Measurements from ENCODE around the gene MRE11. TPM values are rescaled to one million over a fixed set of nuclear protein-coding genes. Genes with fewer than 3 reads are reported as not detected.
"Not testable (repeated sequence)": the region's sequence is repeated elsewhere in the genome, so short reads cannot be mapped to it uniquely, and the experiment has no call there.

MRE11 gene
- total RNA-seq, 1 experiment from 2014 or later: 14.8 TPM

DNA sequence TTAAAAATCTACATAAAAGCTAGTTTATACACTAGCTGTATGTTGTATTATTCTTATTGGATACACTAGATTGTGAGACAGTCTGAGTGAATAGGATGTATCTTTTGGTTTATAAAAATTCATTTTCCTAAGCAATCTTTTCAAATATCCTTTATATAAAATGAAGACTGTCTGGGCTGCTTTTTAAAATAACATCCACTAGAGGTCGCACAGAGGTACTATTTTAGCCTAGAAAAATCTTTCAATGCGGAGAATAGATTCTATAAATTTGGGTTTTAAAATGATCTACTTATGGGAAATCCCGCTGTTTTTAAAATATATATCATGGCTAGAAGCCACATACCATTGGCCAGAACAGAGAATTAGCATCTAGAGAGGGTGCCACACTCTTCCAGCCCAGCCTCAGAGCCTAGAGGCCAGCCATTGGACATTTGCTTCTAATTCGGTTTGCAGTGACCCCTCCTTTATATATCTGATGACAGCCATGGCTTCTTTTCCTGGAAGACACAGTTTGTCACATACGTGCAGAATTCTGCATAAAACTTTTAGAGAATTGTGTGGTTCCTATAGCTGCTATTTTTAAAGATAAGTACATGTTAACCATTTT lies 25.9 kb upstream of the MRE11 start:
- Histone ChIP-seq H3K27me3 (ENCODE audit: control insufficient read depth, insufficient read depth, low read length) (no peaks in the 10 kb centered on the region), H3K36me3 (replicated peaks; ENCODE audit: control insufficient read depth, insufficient read depth, low read length) (no peaks in the 10 kb centered on the region), H3K4me3 (ENCODE audit: insufficient read depth, low read depth, low read length) (no peak overlapping the region)
- no peak for DNase-seq

DNA sequence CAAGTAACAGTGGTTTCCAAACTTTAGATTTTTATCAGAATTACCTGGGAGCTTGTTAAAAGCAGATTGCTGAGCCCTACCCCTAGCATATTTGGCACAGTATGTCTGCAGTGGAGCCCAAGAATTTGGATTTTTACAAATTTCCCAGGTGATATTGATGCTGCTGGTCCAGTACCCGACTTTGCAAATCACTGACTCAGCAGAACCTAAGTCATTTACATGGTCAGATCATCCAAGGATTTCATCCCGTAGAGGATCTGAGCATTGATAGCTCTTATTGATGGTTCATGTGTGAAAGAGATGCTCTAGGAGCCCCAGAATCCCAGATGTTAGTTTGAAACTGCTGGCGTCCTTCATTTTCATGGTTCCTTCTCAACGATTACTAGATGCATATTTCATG lies 24.7 kb upstream of the MRE11 start:
- no peak for DNase-seq
- H3K36me3 ChIP-seq (replicated peaks; ENCODE audit: control insufficient read depth, insufficient read depth, low read length): no peaks in the 10 kb centered on the region
- H3K27me3 ChIP-seq (ENCODE audit: control insufficient read depth, insufficient read depth, low read length): peaks cover 2% of the 10 kb centered on the region
- no peak overlapping the region for H3K4me3 ChIP-seq (ENCODE audit: insufficient read depth, low read depth, low read length)

DNA sequence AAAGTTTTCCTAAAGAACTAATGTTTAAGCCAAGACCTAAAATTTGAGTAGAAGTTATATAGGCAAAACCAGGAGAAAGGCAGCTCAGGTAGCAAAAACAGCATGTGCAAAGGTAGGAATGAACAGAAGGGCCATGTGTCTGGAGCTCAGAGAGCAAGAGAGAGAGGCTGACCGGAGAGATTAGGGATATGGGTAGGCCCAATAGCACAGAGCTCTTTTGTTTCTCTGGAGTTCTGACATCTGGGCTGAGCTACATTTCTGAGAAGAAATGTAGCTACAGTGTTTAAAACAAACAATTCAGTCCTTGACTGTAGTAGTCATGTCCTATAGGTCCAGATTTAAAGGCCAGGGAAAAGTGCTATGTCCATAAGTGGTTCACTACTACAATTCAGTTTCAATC lies 23.1 kb upstream of the MRE11 start:
- Histone ChIP-seq H3K4me3 (ENCODE audit: insufficient read depth, low read depth, low read length) (no peak overlapping the region), H3K27me3 (ENCODE audit: control insufficient read depth, insufficient read depth, low read length) (peaks cover 11% of the 10 kb centered on the region), H3K36me3 (replicated peaks; ENCODE audit: control insufficient read depth, insufficient read depth, low read length) (no peaks in the 10 kb centered on the region)
- no peak for DNase-seq

DNA sequence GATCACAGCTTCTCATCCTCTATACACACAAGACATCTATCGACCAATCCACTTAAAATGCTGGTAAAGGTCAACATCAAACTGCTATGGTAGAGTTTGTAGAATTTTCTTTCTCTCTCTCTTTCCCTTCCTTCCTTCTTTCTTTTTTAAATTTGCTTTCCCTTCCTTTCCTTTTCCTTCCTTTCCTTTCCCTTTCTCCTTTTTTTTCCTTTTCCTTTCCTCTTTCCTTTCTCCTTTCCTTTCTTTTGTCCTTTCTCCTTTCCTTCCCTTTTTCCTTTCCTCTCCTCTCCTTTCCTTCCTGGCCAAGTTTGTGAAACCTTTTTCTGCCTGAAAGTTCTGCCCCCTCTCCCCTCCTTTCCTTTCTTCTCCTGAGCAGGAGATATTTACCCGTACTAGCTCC lies 21.8 kb upstream of the MRE11 start:
- Histone ChIP-seq H3K36me3 (replicated peaks; ENCODE audit: control insufficient read depth, insufficient read depth, low read length) (no peaks in the 10 kb centered on the region), H3K27me3 (ENCODE audit: control insufficient read depth, insufficient read depth, low read length) (peaks cover 11% of the 10 kb centered on the region), H3K4me3 (ENCODE audit: insufficient read depth, low read depth, low read length) (no peak overlapping the region)
- DNase-seq: no peak

DNA sequence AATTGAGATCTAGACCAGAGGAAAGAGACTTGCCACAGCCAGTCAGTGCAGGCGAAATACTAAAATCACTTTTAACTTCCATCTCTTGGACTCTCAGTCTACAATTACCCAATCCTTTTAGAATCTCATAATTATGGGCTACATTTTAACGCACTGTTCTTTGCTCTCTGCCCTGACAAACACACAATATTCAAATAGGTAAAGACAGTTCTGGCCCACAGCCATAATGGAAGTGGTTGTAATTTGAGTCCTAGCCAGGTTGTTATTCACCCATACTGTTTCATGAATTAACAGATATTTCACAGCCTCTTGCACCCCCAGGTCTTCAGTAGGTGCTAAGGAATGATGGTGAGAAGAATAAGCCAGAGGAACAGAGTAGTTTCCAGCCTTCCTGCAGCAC lies 19.4 kb upstream of the MRE11 start:
- peaks cover 11% of the 10 kb centered on the region for H3K27me3 ChIP-seq (ENCODE audit: control insufficient read depth, insufficient read depth, low read length)
- DNase-seq: no peak
- H3K36me3 ChIP-seq (replicated peaks; ENCODE audit: control insufficient read depth, insufficient read depth, low read length): no peaks in the 10 kb centered on the region
- no peak overlapping the region for H3K4me3 ChIP-seq (ENCODE audit: insufficient read depth, low read depth, low read length)

- Histone ChIP-seq H3K27me3 (ENCODE audit: control insufficient read depth, insufficient read depth, low read length) (peaks cover 11% of the 10 kb centered on the region), H3K4me3 (ENCODE audit: insufficient read depth, low read depth, low read length) (peak within 1 kb of the TSS; percentile 42), H3K36me3 (replicated peaks; ENCODE audit: control insufficient read depth, insufficient read depth, low read length) (no peaks in the 10 kb centered on the region)
- peak; percentile 86 for DNase-seq
These were observed 18.5 kb upstream of the MRE11 start, which contains the start of gene C11orf97 for GRCh38 chr11:94511932-94512781. Gene C11orf97, plus strand, starts transcription at chr11:94512461. Its CDS starts 68 bp downstream, at chr11:94512529.

GRCh38 chr11:94507485-94507884 lies 13.8 kb upstream of the MRE11 start:
- Histone ChIP-seq H3K36me3 (replicated peaks; ENCODE audit: control insufficient read depth, insufficient read depth, low read length) (no peaks in the 10 kb centered on the region), H3K4me3 (ENCODE audit: insufficient read depth, low read depth, low read length) (no peak overlapping the region), H3K27me3 (ENCODE audit: control insufficient read depth, insufficient read depth, low read length) (peaks cover 1% of the 10 kb centered on the region)
- no peak for DNase-seq

DNA sequence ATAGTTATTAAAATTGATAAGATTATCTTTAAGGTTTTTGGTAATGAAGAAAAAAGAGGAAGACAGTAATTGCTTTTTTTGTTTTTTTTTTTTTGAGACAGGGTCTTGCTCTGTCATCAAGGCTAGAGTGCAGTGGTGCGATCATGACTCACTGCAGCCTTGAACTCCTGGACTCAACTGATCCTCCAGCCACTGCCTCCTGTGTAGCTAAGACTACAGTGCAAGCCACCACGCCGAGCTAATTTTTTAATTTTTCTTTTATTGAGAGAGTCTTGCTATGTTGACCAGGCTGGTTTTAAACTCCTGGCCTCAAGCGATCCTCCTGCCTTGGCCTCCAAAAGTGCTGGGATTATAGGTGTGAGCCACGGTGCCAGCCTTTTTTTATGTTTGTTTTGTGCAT lies 12.9 kb upstream of the MRE11 start:
- H3K27me3 ChIP-seq (ENCODE audit: control insufficient read depth, insufficient read depth, low read length); DNase-seq; H3K36me3 ChIP-seq (replicated peaks; ENCODE audit: control insufficient read depth, insufficient read depth, low read length); H3K4me3 ChIP-seq (ENCODE audit: insufficient read depth, low read depth, low read length): not testable (repeated sequence)

- Histone ChIP-seq H3K27me3 (ENCODE audit: control insufficient read depth, insufficient read depth, low read length) (no peaks in the 10 kb centered on the region), H3K36me3 (replicated peaks; ENCODE audit: control insufficient read depth, insufficient read depth, low read length) (no peaks in the 10 kb centered on the region), H3K4me3 (ENCODE audit: insufficient read depth, low read depth, low read length) (no peak overlapping the region)
- peak; percentile 27 for DNase-seq
These were observed 11.1 kb upstream of the MRE11 start for GRCh38 chr11:94504689-94505293.

DNA sequence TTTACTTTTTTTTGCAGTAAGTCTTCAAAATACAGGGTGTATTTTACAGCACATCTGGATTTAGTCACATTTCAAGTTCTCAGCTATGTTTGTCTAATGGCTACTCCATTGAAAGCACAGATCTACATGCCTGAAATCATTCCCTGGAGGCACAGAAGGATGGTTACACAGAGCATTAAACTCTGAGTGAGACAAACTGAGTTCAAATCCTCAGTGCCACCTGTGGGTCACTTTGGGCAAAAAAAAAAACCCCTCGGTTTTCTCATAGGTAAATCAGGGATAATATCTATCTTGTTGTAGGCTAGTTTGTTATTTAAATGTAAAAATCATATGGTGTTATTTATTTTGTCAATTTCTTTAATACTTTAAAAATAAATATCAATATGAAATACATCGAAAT lies 7.9 kb upstream of the MRE11 start:
- Histone ChIP-seq H3K27me3 (ENCODE audit: control insufficient read depth, insufficient read depth, low read length) (no peaks in the 10 kb centered on the region), H3K4me3 (ENCODE audit: insufficient read depth, low read depth, low read length) (no peak overlapping the region), H3K36me3 (replicated peaks; ENCODE audit: control insufficient read depth, insufficient read depth, low read length) (peaks cover 2% of the 10 kb centered on the region; the same call in 1 of the 2 replicates)
- DNase-seq: no peak

- Histone ChIP-seq H3K4me3 (ENCODE audit: insufficient read depth, low read depth, low read length) (no peak overlapping the region), H3K36me3 (replicated peaks; ENCODE audit: control insufficient read depth, insufficient read depth, low read length) (peaks cover 2% of the 10 kb centered on the region; the same call in 1 of the 2 replicates), H3K27me3 (ENCODE audit: control insufficient read depth, insufficient read depth, low read length) (no peaks in the 10 kb centered on the region)
- no peak for DNase-seq
These were observed 6.5 kb upstream of the MRE11 start for GRCh38 chr11:94500181-94500580.

GRCh38 chr11:94494126-94494680 lies 559 bp upstream of the MRE11 start:
- no peak for DNase-seq
- peaks cover 6% of the 10 kb centered on the region for H3K36me3 ChIP-seq (replicated peaks; ENCODE audit: control insufficient read depth, insufficient read depth, low read length)
- no peaks in the 10 kb centered on the region for H3K27me3 ChIP-seq (ENCODE audit: control insufficient read depth, insufficient read depth, low read length)
- H3K4me3 ChIP-seq (ENCODE audit: insufficient read depth, low read depth, low read length): peak overlapping the region; percentile 74

DNA sequence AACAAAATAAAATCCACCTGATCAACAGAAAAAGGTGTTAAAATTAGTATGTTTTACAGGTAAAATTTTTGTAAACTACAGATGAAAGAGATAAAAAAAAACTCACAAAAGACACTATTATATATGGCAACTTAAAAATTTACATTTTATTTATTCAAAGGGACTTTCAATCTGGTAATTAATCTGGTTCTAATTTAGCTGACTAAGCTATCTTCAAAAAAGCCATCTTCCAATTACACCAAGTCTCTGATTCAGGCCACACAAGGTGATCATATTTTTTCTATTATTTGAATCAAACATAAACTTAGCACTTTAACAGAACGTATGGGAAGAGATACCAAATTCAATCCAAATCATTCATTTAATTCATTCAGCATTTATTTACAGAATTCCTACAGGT lies 7.6 kb downstream of the MRE11 start:
- peaks cover 7% of the 10 kb centered on the region for H3K36me3 ChIP-seq (replicated peaks; ENCODE audit: control insufficient read depth, insufficient read depth, low read length)
- H3K4me3 ChIP-seq (ENCODE audit: insufficient read depth, low read depth, low read length): no peak overlapping the region
- no peak for DNase-seq

DNA sequence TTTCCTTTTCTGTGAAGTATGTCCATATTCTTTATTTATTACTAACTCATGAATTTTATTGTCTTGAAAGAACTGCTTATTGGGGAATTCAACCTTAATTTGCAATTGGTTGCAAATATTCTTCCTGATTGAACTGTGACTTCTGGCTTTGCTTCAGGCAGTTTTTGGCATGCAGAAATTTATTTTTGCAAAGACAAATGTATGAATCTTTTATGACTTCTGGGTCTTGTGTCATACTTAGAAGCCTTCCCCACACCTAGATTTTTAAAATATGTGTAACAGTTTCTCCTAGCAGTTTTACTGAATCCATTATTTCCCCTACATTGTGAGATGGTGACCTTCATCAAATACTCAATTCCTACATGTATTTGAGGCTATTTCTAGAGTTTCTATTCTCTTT lies 12.3 kb downstream of the MRE11 start:
- H3K4me3 ChIP-seq (ENCODE audit: insufficient read depth, low read depth, low read length): no peak overlapping the region
- H3K27me3 ChIP-seq (ENCODE audit: control insufficient read depth, insufficient read depth, low read length): no peaks in the 10 kb centered on the region
- H3K36me3 ChIP-seq (replicated peaks; ENCODE audit: control insufficient read depth, insufficient read depth, low read length): peaks cover 2% of the 10 kb centered on the region
- DNase-seq: no peak

More for the DNA sequence above, 7.6 kb downstream of the MRE11 start:
- no peaks in the 10 kb centered on the region for H3K27me3 ChIP-seq (ENCODE audit: control insufficient read depth, insufficient read depth, low read length)

Measured in H7 (cell line).